Right renal cortex interstitium (tissue), 3 donors: Measurements from ENCODE around the gene RAD51AP1. TPM values are rescaled to one million over a fixed set of nuclear protein-coding genes. Genes with fewer than 3 reads are reported as not detected.

Experiments used
- DNase-seq, 3 donors: peaks; one replicate each; pipeline ENCODE4 v3.0.0-alpha.2; 2013; ENCODE audit warnings: low read depth in 3 of 3, low spot score in 2 of 3
- polyA plus RNA-seq, 3 donors: library from polyadenylated mRNA; unstranded; fragments of 120-200 nt; gene quantifications; one replicate each; pipeline ENCODE4 v1.2.1, GENCODE V29; 2013; ENCODE audit not compliant: insufficient read length in 3 of 3

RAD51AP1 gene
- polyA plus RNA-seq, 3 donors = 27.5 to 32.9 (median 32.0) TPM

DNA sequence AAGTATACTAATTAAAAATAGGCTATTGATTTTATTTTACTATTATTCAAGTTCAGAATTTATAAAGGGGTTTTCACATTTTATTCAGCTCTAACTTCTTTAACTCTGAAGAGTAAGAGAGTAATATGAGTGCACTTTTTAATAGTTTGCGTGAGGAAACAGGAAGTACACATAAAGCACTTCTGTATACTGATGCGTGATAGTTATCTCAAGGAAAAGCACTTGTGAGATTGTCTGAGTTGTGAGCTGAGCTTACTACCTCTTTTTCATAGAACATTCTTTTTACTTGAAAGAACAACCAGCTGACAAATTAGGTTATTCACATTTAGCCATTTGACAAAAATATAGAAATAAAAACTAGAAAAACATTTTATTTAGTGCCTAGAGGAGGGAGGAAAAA, 1.9 kb downstream of the RAD51AP1 start:
- DNase-seq = no peak

DNA sequence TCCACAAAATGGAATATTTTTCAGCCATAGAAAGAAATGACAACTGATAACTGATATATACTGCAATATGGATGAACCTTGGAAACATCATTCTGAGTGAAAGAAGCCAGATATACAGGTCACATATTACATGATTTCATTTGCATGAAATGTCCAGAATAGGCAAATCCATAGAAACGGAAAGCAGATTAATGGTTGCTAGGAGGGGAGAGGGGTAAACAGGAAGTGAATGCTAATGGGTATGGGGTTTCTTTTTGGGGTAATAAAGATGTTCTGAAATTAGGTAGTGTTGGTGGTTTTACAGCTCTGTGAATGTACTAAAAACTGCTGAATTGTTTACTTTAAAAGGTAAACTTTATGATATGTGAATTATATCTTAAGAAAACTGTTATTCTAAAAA, 6.5 kb downstream of the RAD51AP1 start:
- DNase-seq = no peak

DNA sequence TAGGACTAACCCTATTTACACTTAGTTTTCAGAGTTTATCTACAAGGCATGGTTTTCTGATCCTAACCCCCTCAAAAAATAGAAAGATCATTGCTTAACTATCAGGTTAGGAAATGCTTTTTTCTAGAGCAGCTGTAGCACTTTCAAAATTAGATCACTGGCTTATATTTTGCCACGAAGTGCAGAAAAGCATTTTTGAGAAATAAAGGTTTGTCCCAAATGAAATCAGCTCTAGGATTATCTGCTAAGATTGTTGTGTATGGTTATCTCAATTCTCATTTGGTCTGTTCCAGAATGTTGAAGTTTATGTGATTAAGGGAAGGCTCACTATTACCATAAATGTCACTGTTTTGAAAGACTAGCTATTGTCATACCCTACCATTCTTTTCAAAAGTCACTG, 13.5 kb downstream of the RAD51AP1 start:
- no peak for DNase-seq

DNA sequence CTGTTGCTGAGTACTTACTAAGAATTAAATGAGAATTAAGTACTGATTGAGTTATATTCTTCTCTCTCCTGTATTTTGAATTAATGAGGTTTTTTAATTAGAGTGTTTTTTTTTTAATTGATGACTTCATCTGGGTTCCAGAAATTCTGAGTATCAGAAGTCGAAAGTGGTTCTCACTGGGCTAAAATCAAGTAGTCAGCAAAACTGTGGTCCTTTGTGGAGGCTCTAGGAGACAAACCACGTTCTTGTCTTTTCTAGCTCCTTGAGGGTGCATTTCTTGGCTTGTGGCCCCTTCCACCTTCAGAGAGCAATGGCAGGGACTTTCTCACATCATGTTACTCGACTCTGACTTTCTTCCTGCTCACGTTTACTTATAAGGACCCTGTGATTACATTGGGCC, 15.3 kb downstream of the RAD51AP1 start:
- no peak for DNase-seq

DNA sequence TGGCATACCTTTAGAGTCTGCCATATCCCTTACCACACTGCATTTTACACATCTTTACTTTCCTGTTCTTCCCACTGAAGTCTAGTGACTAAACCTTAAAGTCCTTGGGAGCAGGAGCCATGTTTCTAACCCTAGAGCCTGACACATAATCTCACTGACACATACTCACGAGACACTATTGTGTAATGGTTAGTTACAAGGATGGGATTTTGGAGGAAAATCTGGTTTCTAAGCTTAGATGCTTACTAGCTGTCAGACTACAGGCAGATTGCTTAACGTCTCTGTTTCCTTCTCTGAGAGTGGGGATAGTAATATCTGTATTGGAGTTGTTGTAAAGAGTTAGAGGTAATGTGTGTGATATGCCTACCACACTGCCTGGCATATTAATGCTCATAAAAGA, 17.1 kb downstream of the RAD51AP1 start:
- no peak for DNase-seq

DNA sequence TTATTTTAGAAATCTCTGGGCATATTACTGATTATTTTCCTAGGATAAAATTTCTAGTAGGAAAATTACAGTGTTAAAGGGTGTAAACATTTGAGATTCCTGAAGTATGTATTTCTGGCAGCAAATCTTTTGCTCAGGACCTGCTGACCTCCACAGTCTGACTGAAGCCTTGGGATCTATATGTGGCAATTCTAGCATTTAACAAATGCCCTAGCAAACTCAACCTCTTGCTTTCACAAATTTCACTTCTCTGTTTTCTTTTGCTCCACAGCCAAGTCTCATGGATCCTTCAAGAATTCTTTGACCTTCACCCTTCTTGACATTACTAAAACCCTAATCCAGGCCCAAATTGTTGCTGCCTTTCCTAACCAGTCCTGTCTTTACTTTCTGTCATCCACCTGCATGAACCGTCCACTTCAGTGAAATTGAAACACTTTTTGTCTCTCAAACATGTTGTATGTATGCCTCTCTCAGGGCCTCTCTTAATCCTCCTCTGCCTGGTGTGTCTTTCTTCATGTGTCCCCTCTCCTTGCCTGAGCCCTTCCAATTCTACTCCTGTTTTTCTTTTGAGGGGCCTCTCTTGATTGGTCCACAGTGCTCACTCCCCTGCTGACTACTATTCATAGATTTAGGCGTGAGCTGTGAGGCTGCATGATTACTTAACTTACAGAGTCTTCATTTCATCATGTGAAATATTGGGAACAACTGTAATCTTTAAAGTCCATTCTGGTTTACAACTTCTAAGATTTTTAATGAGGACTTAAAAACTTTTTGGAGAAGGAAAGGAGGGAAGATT, 18.2 kb downstream of the RAD51AP1 start:
- DNase-seq = no peak

DNA sequence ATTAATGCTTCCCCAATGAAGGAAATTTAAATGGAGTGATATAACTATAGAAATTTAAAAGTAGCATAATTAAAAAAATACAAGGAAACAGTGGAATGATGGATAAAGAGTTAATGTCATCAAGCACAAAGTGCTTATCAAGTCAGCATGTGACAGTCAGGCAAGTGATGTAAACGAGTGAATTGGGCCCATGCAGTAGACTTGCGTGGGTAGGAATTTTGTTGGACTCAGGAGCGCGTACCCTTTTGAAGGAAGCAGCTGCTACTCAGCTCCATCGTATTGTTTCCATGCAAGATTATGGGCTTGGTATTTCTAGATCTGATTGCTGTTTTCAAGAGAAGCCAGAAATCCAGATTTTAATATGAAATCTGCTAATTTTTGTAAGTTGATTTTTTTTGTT, 18.9 kb downstream of the RAD51AP1 start:
- no peak for DNase-seq

DNA sequence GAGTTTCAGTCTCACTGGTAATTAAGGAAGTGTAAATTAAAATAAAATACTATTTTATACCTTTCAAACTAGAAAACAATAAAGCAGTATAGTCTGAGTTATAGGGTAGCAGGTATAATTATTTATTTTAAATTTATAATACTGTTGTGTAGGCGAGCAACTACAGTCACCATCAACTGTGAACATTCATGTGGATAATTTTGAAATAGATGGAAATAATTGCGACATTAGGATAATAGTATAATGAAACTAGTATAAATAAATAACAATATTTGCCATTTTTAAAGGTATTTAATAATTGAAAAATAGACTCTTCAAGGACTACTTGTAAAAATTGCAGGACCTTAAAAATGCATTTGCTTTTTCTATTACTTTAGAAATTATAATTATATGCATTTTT, 19.5 kb downstream of the RAD51AP1 start:
- no peak for DNase-seq

DNA sequence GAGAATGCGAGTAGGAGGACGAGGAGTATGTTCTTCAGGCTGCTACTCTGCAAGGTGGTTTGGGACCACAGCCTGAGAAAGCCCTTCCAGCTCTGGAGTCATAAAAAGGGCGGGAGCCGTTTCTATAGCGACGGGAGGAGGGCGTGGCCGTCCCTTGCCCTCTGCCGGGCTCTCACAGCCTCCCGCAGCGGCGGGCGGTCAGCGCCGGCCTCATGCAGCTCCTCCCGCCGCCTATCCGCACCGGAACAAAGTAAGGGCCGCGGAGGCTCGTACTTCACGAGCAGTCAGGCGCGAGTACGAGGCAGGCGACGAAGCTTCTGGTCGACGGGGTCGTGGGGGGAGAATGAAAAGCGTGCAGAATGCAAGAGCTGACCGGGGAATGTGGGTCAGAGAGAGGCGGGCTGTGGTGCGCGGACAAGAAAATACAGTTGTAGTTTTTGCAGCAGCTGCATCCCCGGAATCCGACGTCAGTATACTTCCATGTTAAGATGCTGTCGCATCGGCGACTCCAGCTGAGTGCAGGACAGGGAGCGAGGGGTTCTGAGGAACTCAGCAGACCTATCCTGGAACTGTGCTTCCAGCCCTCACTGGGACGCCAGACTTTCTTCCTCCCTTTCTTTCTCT, 23.5 kb downstream of the RAD51AP1 start, which contains the start of gene DYRK4:
Gene DYRK4, plus strand, starts transcription at position 175 of the 624 bp plus-strand sequence. Its CDS starts 38 bp downstream, at position 213.
- DNase-seq = peak; percentile 54 to 78 (median 71)

DNA sequence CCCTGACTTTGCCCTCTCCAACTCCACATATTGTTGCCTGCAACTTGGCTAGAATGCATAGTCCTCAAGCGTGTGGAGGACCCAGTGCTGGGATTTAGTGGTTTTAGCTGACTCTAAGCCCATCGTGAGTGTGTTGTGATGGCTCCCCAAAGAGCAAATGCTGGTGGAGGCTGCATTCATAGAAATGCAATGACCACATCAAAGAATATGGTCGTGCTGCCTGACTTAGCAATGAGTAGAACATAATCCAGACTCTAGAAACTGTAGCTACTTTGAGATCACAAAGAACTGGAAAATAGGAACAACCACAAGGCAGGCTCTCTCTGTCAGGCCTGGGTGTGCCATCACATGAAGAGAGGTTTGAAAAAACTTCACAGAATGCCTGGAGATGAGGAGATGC, 24.6 kb downstream of the RAD51AP1 start:
- no peak for DNase-seq

DNA sequence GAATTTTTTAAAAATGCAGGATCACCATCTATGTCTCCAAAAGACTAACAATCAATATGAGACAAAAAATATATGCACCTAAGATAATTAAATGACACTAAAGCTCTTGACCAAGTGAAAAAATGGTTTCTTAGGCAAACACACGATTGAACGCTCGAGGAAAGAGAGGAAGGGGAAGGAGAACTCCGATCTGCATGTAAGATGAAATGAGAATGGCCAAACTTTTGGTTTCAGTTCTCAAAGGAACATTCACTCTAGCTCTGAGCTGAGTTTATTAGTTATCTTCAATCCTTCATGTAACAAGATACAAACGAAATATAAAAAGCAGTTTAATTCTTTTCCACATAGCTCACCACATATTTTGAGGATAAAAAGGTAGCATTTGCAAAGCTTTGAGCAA, 26.1 kb downstream of the RAD51AP1 start:
- DNase-seq = no peak

DNA sequence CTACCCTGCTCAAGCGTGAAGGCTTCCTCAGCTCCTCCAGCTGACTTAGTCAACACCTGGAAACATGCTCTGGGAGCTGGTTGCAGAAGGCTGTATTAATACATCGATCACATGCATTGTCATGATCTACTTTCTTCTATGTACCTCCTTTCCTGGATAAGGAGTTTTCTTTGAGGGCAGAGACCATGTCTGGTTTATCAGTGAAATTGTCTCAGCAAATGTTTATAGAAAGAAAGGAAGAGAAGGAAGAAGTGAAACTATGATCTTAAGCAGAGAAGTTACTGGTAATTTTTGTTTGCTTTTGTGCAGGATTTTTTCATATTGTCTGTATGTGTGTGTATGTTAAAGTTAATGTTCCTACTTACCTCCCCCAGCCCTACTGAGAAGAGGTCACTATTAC, 27.8 kb downstream of the RAD51AP1 start:
- no peak for DNase-seq

DNA sequence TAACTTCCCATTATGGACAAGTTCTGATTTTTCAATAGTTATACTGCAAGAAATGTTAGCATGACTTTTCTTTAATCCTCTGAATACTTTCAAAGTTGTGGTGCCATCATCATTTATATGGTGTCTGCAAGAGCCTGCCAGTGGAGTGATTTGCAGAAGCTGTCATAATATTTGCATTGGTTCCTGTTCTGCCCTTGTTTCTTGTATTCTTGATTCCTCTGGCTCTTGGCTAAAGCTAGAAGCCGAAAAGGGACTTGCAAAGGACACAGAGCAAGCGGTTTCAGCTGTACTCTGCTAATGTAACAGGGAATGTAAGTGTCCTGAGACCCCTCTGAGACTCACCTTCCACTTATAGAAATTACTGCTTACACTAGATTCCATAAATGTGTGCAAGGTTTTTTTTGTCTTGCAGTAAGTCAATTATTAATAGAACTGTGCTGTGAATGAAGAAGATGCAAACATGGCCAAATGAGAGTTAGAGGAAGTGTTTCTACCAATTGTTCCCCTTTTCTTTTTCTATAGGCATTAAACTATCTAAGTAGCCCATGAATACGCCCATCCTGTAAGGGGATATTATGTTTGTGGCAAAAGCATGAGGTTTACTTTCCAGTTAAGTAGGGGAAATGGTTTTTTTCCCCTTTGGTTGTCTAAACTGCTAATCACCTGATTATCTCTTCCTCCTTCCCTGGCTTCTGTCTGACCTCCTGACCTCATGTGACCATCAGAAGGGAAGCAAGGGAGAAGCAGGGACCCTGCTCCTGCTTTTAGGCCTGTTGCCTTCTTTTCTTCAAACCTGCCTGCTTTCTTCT, 28.6 kb downstream of the RAD51AP1 start:
- DNase-seq = no peak

DNA sequence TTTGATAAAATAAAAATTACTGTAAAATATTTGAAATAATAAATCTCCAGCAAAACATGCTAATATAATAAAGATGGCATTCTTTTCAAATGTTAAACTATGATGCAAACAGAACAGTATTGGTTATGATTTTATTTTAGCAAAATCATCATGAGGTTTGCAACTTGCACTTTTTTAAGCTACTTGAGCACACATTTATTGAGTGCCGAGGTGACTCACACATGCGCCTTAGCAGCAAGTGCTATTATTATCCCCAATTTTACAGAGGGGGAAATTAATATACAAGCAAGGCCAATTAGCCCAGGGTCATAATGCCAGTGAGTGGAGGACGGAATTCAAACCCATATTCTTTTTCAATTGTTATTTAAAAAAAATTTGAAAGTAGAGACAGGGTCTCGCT, 30.6 kb downstream of the RAD51AP1 start:
- no peak for DNase-seq

DNA sequence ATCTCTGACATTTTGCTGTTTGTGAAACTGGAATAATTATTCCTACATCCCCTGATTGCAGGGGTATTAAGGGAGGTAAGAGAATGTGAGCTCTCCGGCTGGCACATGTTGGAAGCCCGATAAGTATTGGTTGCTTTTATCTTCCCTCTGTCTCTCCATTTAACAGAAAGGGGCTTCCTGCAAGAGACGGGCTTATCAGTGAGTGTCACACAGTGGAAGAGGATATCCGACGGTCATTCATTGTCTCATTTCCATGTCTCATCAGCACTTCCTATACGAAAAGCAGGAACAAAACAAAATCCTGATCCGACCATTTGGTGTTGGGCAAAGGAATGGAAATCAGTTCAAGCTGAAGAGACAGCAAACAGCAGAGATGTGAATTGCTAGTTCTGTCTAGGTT, 34.0 kb downstream of the RAD51AP1 start:
- DNase-seq = no peak

DNA sequence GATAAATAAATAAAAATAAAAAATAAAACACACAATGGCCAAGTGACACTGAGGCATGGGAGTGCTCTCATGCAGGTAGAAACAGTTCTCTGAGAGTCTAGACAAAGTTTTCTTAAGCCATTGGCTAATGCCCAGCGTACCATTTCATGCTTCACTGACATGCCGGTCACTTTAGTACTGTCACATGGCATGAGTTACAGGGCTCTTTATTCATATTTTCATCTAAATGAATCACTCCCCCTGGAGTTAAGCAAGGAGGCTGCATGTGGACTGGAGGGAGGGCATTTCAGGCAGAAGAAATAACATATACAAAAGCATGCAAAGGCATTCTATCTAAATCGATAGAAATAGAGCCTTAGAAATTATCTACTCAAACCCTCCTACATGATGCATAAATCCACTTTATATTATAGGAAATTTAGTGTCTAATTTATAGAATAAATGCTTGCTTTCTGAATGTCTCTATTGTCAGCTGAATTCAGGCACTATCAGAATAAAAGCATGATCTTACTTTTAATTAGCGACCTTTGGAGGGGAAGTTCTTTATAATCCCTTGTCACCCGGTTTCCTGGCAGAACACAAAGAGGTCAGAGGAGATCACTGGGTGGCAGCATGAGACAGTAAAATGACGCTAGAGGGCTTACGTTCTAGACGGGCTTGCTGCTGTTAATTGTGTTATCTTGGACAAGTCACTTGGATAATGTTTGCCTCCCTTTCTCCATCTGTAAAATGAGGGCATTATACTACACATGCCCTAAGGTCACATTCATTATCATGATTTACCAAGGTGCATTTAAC, 40.8 kb downstream of the RAD51AP1 start:
- no peak for DNase-seq

DNA sequence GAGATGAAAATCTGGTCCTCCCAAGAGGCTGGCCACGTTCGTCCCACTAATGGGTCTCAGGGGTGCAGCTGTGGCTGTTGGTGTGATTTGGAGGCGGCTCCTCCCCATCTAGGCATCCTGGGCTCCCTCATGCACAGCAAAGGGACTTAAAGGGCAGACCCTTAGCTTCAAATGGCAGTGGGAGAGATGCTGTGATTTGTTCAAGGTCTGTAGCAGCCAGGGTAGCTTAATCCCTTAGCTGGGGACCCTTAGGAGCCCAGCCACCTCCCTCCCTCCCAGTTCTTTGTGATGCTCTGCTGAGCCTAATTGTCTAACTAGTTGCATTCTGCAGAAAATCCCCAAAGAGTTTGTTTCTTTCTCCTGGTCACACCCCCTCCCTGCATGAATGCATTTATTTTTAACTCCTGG, 41.6 kb downstream of the RAD51AP1 start:
- no peak for DNase-seq

DNA sequence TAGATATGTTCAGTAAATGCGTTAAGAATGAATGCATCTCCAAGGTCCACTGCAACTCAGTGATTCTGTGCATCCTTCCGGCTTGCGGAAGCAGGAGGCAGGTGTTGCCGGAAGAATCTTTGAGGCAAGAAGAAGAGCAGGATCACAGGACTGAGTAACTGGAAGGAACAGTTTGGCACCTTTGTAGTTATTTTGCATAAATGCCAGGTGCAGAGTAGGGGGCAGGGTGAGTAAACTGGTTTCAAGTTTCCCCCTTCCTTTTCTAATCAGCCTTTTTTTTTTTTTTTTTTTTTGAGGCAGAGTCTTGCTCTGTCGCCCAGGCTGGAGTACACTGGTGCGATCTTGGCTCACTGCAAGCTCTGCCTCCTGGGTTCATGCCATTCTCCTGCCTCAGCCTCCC, 45.6 kb downstream of the RAD51AP1 start:
- DNase-seq = no peak

DNA sequence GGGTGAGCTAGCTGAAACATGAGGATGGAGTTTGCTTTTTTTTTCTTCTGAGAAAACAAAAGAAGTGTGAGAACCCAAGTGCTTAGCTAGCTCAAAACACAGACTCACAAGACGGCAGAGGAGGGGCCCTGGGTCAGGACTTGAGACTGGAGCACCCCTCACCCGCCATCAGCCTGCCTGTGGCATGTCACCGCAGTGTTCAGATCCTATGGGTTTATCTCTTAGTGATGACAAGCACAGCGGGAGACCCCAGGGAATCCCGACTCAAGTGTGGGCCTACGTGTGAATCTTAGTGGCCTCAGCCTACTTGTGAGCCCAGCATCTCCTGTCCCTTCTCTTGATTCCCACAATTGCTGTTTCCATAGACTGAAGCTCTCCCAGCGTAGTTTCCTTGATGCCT, 46.2 kb downstream of the RAD51AP1 start:
- DNase-seq = no peak

DNA sequence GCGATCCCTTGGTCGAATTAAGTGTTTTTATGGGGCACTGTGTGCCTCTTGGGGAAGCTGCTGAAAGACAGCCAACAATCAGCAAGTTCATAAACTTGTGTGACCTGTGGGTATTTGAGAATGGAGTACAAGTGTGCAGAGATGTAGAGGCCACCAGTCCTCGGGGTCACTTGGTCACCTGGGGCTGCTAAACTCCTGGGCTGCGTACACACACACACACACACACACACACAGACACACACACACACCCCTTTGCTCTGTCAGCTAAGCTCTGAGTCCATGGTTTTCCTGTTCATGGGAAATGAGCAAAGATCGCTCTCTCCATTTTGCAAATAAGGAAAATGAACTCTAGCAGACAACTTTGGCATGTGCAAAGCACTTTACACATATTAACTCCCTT, 47.8 kb downstream of the RAD51AP1 start:
- DNase-seq = no peak

DNA sequence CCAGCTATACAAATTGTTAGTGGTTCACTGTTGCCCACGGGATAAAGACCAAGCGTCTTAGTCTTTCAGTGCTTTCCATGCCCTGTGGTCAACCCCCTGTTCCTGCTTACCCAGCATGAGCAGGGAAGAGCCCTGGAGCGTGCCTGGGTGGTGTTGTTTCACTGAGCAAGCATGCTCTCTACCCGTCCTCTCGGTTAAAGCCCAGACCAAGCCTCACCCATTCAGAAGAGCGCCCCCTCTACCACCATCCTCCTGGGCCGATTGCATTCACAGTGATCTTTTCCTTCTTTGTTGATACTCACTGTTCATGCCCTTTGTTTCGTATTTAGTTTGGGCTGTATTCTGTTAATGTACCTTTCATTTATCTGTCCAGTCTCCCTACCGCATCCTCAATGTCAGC, 48.4 kb downstream of the RAD51AP1 start:
- DNase-seq = no peak
